NCI-H128 (cell line): ENCODE data around the gene CCDC144A.
"Not testable (repeated sequence)": the region's sequence is repeated elsewhere in the genome, so short reads cannot be mapped to it uniquely, and the experiment has no call there.

Source experiments
- DNase-seq: peaks from one replicate; lab custom pipeline; 2025; ENCODE audit not compliant: unreplicated experiment; lab: John Stamatoyannopoulos, UW

CCDC144A gene

GRCh38 chr17:16751924-16752287 is 61.9 kb downstream of the CCDC144A start:
- not testable (repeated sequence) for DNase-seq

GRCh38 chr17:16757520-16757919 is 67.5 kb downstream of the CCDC144A start:
- DNase-seq, result not testable (repeated sequence)

- not testable (repeated sequence) for DNase-seq
These were observed 68.1 kb downstream of the CCDC144A start for GRCh38 chr17:16758177-16758576.

GRCh38 chr17:16768290-16769175 is 78.5 kb downstream of the CCDC144A start:
- not testable (repeated sequence) for DNase-seq

GRCh38 chr17:16772394-16773145 is 82.5 kb downstream of the CCDC144A start:
- DNase-seq, result not testable (repeated sequence)

- not testable (repeated sequence) for DNase-seq
These were observed 83.1 kb downstream of the CCDC144A start for GRCh38 chr17:16773146-16773522.

- DNase-seq, result not testable (repeated sequence)
These were observed 97.8 kb downstream of the CCDC144A start for GRCh38 chr17:16787851-16788250.

- DNase-seq, result not testable (repeated sequence)
These were observed 99.0 kb downstream of the CCDC144A start for GRCh38 chr17:16788889-16789536.

- DNase-seq, result not testable (repeated sequence)
These were observed 99.6 kb downstream of the CCDC144A start for GRCh38 chr17:16789622-16790021.

- not testable (repeated sequence) for DNase-seq
These were observed 100.4 kb downstream of the CCDC144A start for GRCh38 chr17:16790313-16790871.

GRCh38 chr17:16794215-16794614 is 104.2 kb downstream of the CCDC144A start:
- DNase-seq, result not testable (repeated sequence)

- not testable (repeated sequence) for DNase-seq
These were observed 105.9 kb downstream of the CCDC144A start for GRCh38 chr17:16795894-16796293.

- not testable (repeated sequence) for DNase-seq
These were observed 114.8 kb downstream of the CCDC144A start for GRCh38 chr17:16804851-16805250.

GRCh38 chr17:16806599-16806998 is 116.6 kb downstream of the CCDC144A start:
- DNase-seq, result not testable (repeated sequence)

- DNase-seq, result not testable (repeated sequence)
These were observed 117.6 kb downstream of the CCDC144A start for GRCh38 chr17:16807620-16808019.

GRCh38 chr17:16810236-16810635 is 120.2 kb downstream of the CCDC144A start:
- DNase-seq, result not testable (repeated sequence)

GRCh38 chr17:16812126-16812525 is 122.1 kb downstream of the CCDC144A start:
- DNase-seq, result not testable (repeated sequence)

GRCh38 chr17:16814439-16814838 is 124.4 kb downstream of the CCDC144A start:
- no peak for DNase-seq

- no peak for DNase-seq
These were observed 127.2 kb downstream of the CCDC144A start for GRCh38 chr17:16817201-16817600.

GRCh38 chr17:16817940-16818339 is 127.9 kb downstream of the CCDC144A start:
- DNase-seq, result not testable (repeated sequence)

- DNase-seq, result no peak
These were observed 128.3 kb downstream of the CCDC144A start for GRCh38 chr17:16818340-16818739.
